GM18858 (cell line): ENCODE measurements around the gene BTBD16.

Source experiments
- ATAC-seq: cut with Tn5 transposase; IDR thresholded peaks from one replicate; pipeline ENCODE4 v1.9.1; 2021; ENCODE audit not compliant: unreplicated experiment

The BTBD16 gene

DNA sequence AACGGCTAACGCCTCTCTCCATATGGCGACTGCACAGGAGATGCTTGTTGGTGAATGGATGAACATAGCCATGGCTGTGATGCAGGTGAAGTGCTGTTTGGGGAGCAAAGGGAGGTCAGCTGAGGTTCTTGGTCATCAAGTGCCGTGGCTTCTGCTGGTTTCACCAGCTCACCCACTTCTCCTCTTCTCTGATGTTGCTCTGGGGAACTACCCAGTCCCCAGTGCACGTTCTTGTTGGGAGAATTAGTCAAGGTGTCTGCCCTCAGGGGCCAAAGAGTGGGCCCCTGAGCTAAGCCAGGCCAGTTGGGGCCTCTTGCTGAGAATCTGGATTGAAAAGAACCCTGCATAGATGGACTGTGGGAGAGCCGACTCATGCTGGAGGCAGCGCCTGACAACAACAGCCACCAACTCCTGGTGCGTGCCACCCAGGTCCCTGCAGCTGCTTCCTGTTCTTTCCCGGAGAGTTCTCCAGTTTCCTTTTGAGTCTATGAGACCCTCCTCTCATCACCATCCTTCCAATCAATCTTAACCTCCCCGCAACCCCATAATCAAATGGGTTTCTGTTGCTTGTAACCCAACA is 3.0 kb downstream of the BTBD16 start:
- ATAC-seq = no peak

- no peak for ATAC-seq
Observed at GRCh38 chr10:122276611-122277208, 5.6 kb downstream of the BTBD16 start.

- no peak for ATAC-seq
Observed at GRCh38 chr10:122277526-122278136, 6.5 kb downstream of the BTBD16 start.

DNA sequence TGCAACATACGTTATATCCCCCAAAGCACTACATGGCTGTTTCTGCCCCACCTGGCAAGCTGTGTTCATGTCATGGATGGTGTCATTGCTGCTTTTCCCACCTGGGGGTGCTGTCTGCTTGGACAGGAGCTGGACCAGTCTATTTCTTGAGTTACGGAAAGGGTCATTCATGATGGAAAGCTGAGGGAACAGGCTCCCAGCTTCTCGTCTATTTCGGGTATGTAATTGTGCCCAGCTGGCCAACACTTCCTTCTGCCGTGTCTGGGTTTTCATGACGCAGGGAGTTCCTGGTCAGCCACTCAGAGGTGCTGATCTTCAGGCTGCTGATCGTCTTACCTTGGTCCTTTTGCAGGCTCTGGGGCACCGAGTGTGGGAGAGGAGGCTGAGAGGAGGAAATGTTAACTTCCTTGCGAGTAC is 8.6 kb downstream of the BTBD16 start:
- ATAC-seq = no peak

DNA sequence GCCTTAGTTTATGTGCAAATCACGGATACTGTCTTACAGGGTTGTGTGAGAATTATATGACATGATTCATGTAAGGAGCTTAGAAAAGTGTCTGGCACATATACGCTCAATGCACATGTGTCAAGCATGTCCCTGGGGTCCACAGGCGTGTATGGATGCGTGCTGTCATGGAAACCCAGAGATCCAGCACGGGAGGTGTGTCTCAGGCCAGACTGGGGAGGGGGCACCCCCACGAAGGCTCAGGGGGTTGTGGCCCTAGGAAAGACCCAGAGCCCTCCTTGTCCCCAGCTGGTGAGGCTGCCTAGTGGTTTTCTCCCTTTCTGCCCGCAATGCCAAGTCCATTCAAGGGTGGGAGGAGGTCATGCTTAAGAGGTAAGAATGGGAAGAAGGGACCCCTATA is 9.1 kb downstream of the BTBD16 start:
- ATAC-seq = no peak

DNA sequence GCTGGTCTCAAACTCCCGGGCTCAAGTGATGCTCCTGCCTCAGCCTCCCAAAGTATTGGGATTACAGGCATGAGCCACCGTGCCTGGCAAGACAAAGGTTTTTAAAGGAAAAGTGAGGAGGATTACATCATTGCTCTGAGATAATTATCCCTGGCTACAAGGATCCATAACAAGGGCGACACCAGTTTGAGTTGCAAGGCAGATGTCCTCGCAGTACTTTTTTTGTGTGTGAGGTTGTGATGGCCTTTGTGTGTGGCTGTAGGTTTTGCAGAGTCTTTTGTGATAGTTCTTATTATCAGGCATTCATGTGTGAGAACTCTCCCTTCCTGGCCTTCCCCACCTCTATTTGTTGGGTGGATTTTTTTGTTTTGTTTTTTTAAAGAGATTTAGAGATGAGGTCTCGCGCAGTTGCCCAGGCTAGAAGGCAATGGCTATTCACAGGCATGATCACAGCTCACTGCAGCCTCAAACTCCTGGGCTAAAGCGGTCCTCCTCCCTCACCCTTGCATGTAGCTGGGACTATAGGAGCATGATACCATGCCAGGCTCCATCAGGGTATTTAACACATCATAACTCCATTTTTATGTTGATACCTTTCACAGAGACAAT is 10.0 kb downstream of the BTBD16 start:
- no peak for ATAC-seq

GRCh38 chr10:122281751-122282150 is 10.7 kb downstream of the BTBD16 start:
- ATAC-seq = no peak

DNA sequence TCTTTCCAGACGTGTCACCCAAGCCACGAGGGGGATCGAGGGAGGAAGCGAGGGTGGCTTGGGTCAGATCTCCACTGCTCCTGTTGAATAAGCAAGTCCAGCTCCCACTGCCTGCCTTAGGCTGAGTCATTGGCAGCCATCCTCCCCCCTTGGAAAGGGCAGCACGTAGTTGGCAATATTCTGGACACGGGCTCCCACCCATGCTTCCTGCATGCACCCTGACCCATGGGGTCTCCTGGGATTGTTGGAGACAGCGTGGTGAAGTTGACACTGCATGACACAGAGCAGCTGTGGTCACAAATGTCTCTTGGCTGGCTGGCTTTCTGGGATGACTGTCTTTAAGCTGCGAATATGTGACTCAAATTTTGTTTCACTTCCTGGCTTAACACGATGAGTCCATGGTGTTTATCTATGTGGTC is 11.2 kb downstream of the BTBD16 start:
- no peak for ATAC-seq

- ATAC-seq = no peak
Observed at GRCh38 chr10:122282909-122283308, 11.8 kb downstream of the BTBD16 start.

- no peak for ATAC-seq
Observed at GRCh38 chr10:122285506-122286444, 14.7 kb downstream of the BTBD16 start.

- no peak for ATAC-seq
Observed at GRCh38 chr10:122286867-122287266, 15.8 kb downstream of the BTBD16 start.

GRCh38 chr10:122287570-122287969 is 16.5 kb downstream of the BTBD16 start:
- no peak for ATAC-seq

- no peak for ATAC-seq
Observed at GRCh38 chr10:122288262-122288661, 17.2 kb downstream of the BTBD16 start.

- no peak for ATAC-seq
Observed at GRCh38 chr10:122288917-122289316, 17.8 kb downstream of the BTBD16 start.

- ATAC-seq = no peak
Observed at GRCh38 chr10:122290334-122290733, 19.2 kb downstream of the BTBD16 start.

DNA sequence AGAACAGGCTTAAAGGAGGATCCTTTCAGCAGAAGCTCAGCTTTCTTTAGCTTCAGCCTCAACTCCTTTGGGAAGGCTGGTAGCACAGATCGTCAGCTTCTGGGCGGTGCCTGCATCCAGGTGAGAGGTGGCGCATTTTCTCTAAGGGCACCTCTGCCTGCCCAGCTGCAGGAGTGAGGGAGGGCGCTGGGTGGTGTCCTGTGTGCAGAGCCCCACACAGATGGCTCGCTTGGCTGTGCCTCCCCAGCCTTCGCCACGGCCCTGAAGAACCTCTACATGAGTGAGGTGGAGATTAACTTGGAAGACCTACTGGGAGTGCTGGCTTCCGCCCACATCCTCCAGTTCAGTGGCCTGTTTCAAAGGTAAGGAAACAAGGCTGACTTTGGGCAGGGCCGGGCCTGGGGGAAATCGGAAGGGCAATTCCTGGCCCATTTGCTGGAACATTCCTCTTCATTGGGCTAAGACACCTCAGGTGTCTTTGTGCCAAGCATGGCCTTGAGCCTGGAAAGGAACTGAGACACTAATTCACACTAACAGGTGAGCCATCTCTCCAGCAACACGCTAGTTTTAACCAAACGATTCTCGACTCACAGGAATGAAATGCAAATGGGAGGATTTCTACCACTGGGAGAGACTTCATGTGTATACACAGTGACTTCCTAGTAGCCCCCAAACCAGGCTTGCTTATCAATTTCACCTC is 19.9 kb downstream of the BTBD16 start:
- ATAC-seq = no peak

DNA sequence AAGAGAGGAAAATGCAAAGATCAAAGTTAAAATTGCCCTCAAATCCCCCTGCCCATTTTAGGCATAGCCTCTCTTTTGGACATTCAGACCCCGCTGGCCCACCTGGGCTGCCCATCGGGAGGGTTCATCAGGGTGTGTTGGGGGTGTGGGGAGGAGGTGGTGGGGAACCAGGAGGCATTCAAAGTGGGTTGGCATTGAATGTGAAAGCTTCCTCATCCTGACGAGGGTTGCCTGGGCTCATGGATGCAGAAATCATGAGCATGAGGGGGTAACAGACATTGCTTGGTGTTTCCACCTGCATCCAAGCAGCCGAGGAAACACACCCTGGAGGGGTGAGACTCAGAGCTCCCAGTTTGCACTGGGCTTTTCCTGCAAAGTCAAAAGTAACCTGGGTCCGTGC is 20.6 kb downstream of the BTBD16 start:
- ATAC-seq = no peak

DNA sequence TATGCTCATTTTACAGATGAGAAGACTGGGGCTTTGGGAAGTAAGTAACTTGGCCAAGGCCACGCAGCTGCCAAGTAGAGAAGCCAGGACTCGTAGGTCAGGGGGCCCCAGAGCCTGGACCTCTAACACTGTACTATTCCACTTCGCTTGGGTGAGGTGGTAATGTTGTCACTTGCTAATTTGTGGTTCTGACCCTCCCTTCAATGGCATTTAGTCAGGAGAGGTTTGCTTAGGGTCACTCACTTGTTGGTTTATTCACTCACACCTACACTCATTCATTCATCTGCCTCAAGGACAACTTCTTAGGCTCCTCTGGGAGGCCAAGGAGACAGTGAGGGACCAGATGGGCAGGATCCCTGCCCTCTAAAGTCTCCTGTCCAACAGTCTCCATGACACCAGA is 21.3 kb downstream of the BTBD16 start:
- ATAC-seq = no peak

- no peak for ATAC-seq
Observed at GRCh38 chr10:122293156-122293960, 22.3 kb downstream of the BTBD16 start.

GRCh38 chr10:122293961-122294380 is 22.9 kb downstream of the BTBD16 start:
- ATAC-seq = no peak
